Keratinocyte (primary cell): ENCODE results near the gene SHANK1. TPM values are rescaled to one million over a fixed set of nuclear protein-coding genes. Genes with fewer than 3 reads are reported as not detected.

ENCODE experiments used
- DNase-seq: peaks from one replicate; pipeline ENCODE4 v3.0.0-alpha.2; 2011; ENCODE audit warnings: low read depth, missing footprints, low spot score
- FAIRE-seq: peaks from 2 replicates; lab custom pipeline; 2011; peaks lifted over from hg19 to GRCh38; lab: Jason Lieb, UNC
- H2AFZ ChIP-seq: 2 replicates; pipeline ENCODE4 v1.6.0; 2012; ENCODE audit warnings: low read length, control low read depth, inconsistent platforms; ENCODE audit not compliant: control insufficient read depth
- H3K27ac ChIP-seq: 2 replicates; pipeline ENCODE4 v1.5.1; 2011; ENCODE audit warnings: low read length; ENCODE audit not compliant: control insufficient read depth, insufficient read depth
- H3K27me3 ChIP-seq: 3 replicates; pipeline ENCODE4 v1.6.0; 2011; ENCODE audit warnings: low read length; ENCODE audit not compliant: control insufficient read depth, insufficient read depth; ENCODE audit errors: extremely low read depth
- H3K36me3 ChIP-seq, 2 experiments: 2 replicates in 1 of 2; 3 replicates in 1 of 2; pipeline ENCODE4 v1.5.1; 2011; ENCODE audit warnings: low read length in 2 of 2, mild to moderate bottlenecking in 1 of 2; ENCODE audit not compliant: control insufficient read depth in 2 of 2, insufficient read depth in 2 of 2; ENCODE audit errors: extremely low read depth in 1 of 2
- H3K4me1 ChIP-seq: 3 replicates; pipeline ENCODE4 v1.5.1; 2011; ENCODE audit warnings: low read length; ENCODE audit not compliant: control insufficient read depth, insufficient read depth; ENCODE audit errors: extremely low read depth
- H3K4me2 ChIP-seq: 3 replicates; pipeline ENCODE4 v1.6.0; 2011; ENCODE audit warnings: low read depth, low read length; ENCODE audit not compliant: control insufficient read depth, insufficient read depth; ENCODE audit errors: extremely low read depth
- H3K4me3 ChIP-seq, 3 experiments: fragments of 200-600 bp in 1 of 3; sonication (generic) in 1 of 3; 2 replicates in 2 of 3; 3 replicates in 1 of 3; pipeline ENCODE4 v1.5.1; 2011 to 2016; ENCODE audit warnings: low read length in 3 of 3, mild to moderate bottlenecking in 3 of 3, control low read depth in 2 of 3, inconsistent platforms in 1 of 3, low read depth in 1 of 3, mixed read lengths in 1 of 3, mixed run types in 1 of 3, moderate library complexity in 1 of 3; ENCODE audit not compliant: control insufficient read depth in 2 of 3, insufficient read depth in 2 of 3; ENCODE audit errors: extremely low read depth in 1 of 3
- H3K79me2 ChIP-seq: 2 replicates; pipeline ENCODE4 v1.6.0; 2012; ENCODE audit warnings: low read length; ENCODE audit not compliant: control insufficient read depth, insufficient read depth
- H3K9ac ChIP-seq: 3 replicates; pipeline ENCODE4 v1.6.0; 2011; ENCODE audit warnings: low read length; ENCODE audit not compliant: control insufficient read depth, insufficient read depth; ENCODE audit errors: extremely low read depth
- H3K9me1 ChIP-seq: 3 replicates; pipeline ENCODE4 v1.6.0; 2011; ENCODE audit warnings: low read length; ENCODE audit not compliant: control insufficient read depth, insufficient read depth; ENCODE audit errors: extremely low read depth
- H3K9me3 ChIP-seq: 2 replicates; pipeline ENCODE4 v1.5.1; 2012; ENCODE audit warnings: low read depth, low read length; ENCODE audit not compliant: control insufficient read depth
- H4K20me1 ChIP-seq: 3 replicates; pipeline ENCODE4 v1.6.0; 2011; ENCODE audit warnings: low read length; ENCODE audit not compliant: control insufficient read depth, insufficient read depth; ENCODE audit errors: extremely low read depth
- EZH2 ChIP-seq: IDR thresholded peaks from one replicate; pipeline ENCODE4 v1.6.1; 2012; ENCODE audit warnings: inconsistent platforms, mild to moderate bottlenecking, low read length, moderate library complexity
- dilution Hi-C: fragments of 300-500 bp; cut with MboI; formaldehyde crosslinking; loops from one replicate; pipeline ENCODE4 v1.7.0; 2020; ENCODE audit warnings: low sequenced_read_pairs; ENCODE audit not compliant: extremely low pct_ligation_motif_present
- polyA plus RNA-seq, 5 experiments: library from polyadenylated mRNA; depleted of rRNA in 3 of 5; stranded (reverse) in 3 of 5; stranded (forward) in 1 of 5; unstranded in 1 of 5; fragments of >200 nt; gene quantifications; 1 replicate in 1 of 5; 2 replicates in 3 of 5; 3 replicates in 1 of 5; pipeline versions ENCODE4 v1.2.1 to v1.2.3, GENCODE V29; 2011 to 2012; ENCODE audit warnings: missing spikeins in 2 of 5, low read depth in 1 of 5, low replicate concordance in 1 of 5
- TF ChIP-seq, protein P1 (sequence below), 3 experiments: IDR thresholded peaks in 1 of 3; conservative IDR thresholded peaks in 1 of 3; optimal IDR thresholded peaks in 1 of 3; 2 replicates in 2 of 3; 3 replicates in 1 of 3; pipeline versions ENCODE3 to v1.5.1; 2011; ENCODE audit warnings: low read length in 3 of 3, mild to moderate bottlenecking in 3 of 3, moderate library complexity in 2 of 3, control low read depth in 1 of 3, inconsistent platforms in 1 of 3; ENCODE audit not compliant: insufficient read depth in 2 of 3; ENCODE audit errors: extremely low read depth in 1 of 3

The SHANK1 gene
- polyA plus RNA-seq, 1 donor (not counting 4 experiments of a cell fraction or from before 2014, with no cell fraction given) = 0.51 TPM

- H3K27ac ChIP-seq = no peak overlapping the region
These were observed 50.1 kb downstream of the SHANK1 start for GRCh38 chr19:50669302-50670101.

DNA sequence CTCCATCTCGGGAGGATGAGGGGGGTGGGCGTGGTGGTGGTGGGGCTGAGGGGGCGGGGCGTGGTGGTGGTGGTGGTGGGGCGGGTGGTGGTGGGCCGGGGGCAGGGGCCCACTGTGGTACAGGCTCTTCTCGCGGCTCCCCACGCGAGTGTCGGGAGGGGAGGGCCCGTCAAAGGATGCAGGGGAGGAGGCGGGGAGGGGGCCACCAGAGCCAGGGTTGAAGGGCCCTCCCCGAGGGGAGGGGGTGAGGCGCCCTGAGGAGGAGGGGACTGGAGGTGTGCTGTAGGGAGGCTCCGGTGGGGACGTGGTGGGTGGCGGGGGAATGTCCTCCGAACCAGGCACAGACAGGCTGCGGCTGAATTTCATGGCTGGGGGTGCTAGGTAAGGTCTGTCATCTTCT, 50.7 kb downstream of the SHANK1 start:
- Histone ChIP-seq H3K36me3 (no peaks in the 10 kb centered on the region), H3K79me2 (no peaks in the 10 kb centered on the region), H3K9me3 (no peaks in the 10 kb centered on the region), H3K4me3 (no peak overlapping the region), H4K20me1 (peaks cover 2% of the 10 kb centered on the region), H3K9ac (no peak overlapping the region), H3K27ac (no peak overlapping the region), H3K9me1 (no peaks in the 10 kb centered on the region), H3K27me3 (peaks cover 55% of the 10 kb centered on the region), H3K4me1 (no peaks in the 10 kb centered on the region), H2AFZ (no peak overlapping the region), H3K4me2 (no peak overlapping the region)
- dilution Hi-C loops = no loop called here
- no peak for TF ChIP-seq EZH2
- TF ChIP-seq, protein P1, sequence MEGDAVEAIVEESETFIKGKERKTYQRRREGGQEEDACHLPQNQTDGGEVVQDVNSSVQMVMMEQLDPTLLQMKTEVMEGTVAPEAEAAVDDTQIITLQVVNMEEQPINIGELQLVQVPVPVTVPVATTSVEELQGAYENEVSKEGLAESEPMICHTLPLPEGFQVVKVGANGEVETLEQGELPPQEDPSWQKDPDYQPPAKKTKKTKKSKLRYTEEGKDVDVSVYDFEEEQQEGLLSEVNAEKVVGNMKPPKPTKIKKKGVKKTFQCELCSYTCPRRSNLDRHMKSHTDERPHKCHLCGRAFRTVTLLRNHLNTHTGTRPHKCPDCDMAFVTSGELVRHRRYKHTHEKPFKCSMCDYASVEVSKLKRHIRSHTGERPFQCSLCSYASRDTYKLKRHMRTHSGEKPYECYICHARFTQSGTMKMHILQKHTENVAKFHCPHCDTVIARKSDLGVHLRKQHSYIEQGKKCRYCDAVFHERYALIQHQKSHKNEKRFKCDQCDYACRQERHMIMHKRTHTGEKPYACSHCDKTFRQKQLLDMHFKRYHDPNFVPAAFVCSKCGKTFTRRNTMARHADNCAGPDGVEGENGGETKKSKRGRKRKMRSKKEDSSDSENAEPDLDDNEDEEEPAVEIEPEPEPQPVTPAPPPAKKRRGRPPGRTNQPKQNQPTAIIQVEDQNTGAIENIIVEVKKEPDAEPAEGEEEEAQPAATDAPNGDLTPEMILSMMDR (optimal IDR thresholded peaks at IDR 0.05 in 1 of 3, IDR thresholded peaks at IDR 0.05 in 1 of 3, conservative IDR thresholded peaks at IDR 0.05 in 1 of 3; ENCODE audit: extremely low read depth in 1 of 3, insufficient read depth in 2 of 3, low read length in 3 of 3) = no peak
- FAIRE-seq = no peak
- no peak for DNase-seq

More at GRCh38 chr19:50669302-50670101, 50.1 kb downstream of the SHANK1 start:
- H3K79me2 ChIP-seq = no peaks in the 10 kb centered on the region
- no peaks in the 10 kb centered on the region for H3K4me1 ChIP-seq
- TF ChIP-seq EZH2 = no peak
- TF ChIP-seq, protein P1 (optimal IDR thresholded peaks at IDR 0.05 in 1 of 3, IDR thresholded peaks at IDR 0.05 in 1 of 3, conservative IDR thresholded peaks at IDR 0.05 in 1 of 3; ENCODE audit: extremely low read depth in 1 of 3, insufficient read depth in 2 of 3, low read length in 3 of 3) = peak; percentile 78 to 83 (median 80)
- FAIRE-seq = no peak
- H3K36me3 ChIP-seq = no peaks in the 10 kb centered on the region
- dilution Hi-C loops = no loop called here
- no peak overlapping the region for H3K4me3 ChIP-seq
- DNase-seq = no peak
- H4K20me1 ChIP-seq = no peaks in the 10 kb centered on the region
- no peak overlapping the region for H3K4me2 ChIP-seq
- H3K9me3 ChIP-seq = no peaks in the 10 kb centered on the region
- no peak overlapping the region for H3K9ac ChIP-seq
- H2AFZ ChIP-seq = no peak overlapping the region
- peaks cover 55% of the 10 kb centered on the region for H3K27me3 ChIP-seq
- H3K9me1 ChIP-seq = no peaks in the 10 kb centered on the region
